ENCODE results near the gene KCNQ5.

Gene KCNQ5

GRCh38 chr6:72699159-72699558 is 77.3 kb downstream of the KCNQ5 start:
- no peaks in the 10 kb centered on the region for H3K27me3 ChIP-seq (ENCODE audit: control insufficient read depth, low read length)
- H3K27ac ChIP-seq (ENCODE audit: low read depth, low read length), result no peak overlapping the region
- H3K4me2 ChIP-seq (ENCODE audit: low read length), result no peak overlapping the region
- H4K20me1 ChIP-seq (ENCODE audit: control insufficient read depth, insufficient read depth, low read depth, low read length), result no peaks in the 10 kb centered on the region
- no peaks in the 10 kb centered on the region for H3K9me3 ChIP-seq (ENCODE audit: control insufficient read depth, insufficient read depth, low read length)
- H3K4me1 ChIP-seq (ENCODE audit: control insufficient read depth, low read length), result no peaks in the 10 kb centered on the region
- H3K79me2 ChIP-seq (ENCODE audit: control insufficient read depth, low read length), result peaks cover 56% of the 10 kb centered on the region
- H3F3A ChIP-seq (ENCODE audit: control insufficient read depth, insufficient read depth), result no peaks in the 10 kb centered on the region; the same call in 1 of the 2 replicates
- H3K36me3 ChIP-seq (ENCODE audit: control insufficient read depth, low read length), result peaks cover 5% of the 10 kb centered on the region
- H3K9me2 ChIP-seq (replicated peaks; ENCODE audit: control insufficient read depth, low read length), result no peaks in the 10 kb centered on the region
- no peak overlapping the region for H3K4me3 ChIP-seq (ENCODE audit: low read length)
- TF ChIP-seq EZH2phosphoT487 (IDR thresholded peaks at IDR 0.05; ENCODE audit: borderline replicate concordance, low read length) (no peak), CTCF (IDR thresholded peaks at IDR 0.05; ENCODE audit: low read depth, low read length, poor library complexity, severe bottlenecking) (no peak)

- H3K4me1 ChIP-seq (ENCODE audit: control insufficient read depth, low read length), result no peaks in the 10 kb centered on the region
- no peaks in the 10 kb centered on the region for H3K27me3 ChIP-seq (ENCODE audit: control insufficient read depth, low read length)
- no peak overlapping the region for H3K27ac ChIP-seq (ENCODE audit: low read depth, low read length)
- H3K4me3 ChIP-seq (ENCODE audit: low read length), result no peak overlapping the region
- H3K79me2 ChIP-seq (ENCODE audit: control insufficient read depth, low read length), result peaks cover 65% of the 10 kb centered on the region
- no peak for TF ChIP-seq CTCF (IDR thresholded peaks at IDR 0.05; ENCODE audit: low read depth, low read length, poor library complexity, severe bottlenecking)
- no peak for TF ChIP-seq EZH2phosphoT487 (IDR thresholded peaks at IDR 0.05; ENCODE audit: borderline replicate concordance, low read length)
- H3K36me3 ChIP-seq (ENCODE audit: control insufficient read depth, low read length), result 0 out of 2 replicates have a peak, but pooled peaks cover 2% of the 10 kb centered on the region
- H3F3A ChIP-seq (ENCODE audit: control insufficient read depth, insufficient read depth), result no peaks in the 10 kb centered on the region
- H4K20me1 ChIP-seq (ENCODE audit: control insufficient read depth, insufficient read depth, low read depth, low read length), result no peaks in the 10 kb centered on the region
- no peaks in the 10 kb centered on the region for H3K9me3 ChIP-seq (ENCODE audit: control insufficient read depth, insufficient read depth, low read length)
- H3K9me2 ChIP-seq (replicated peaks; ENCODE audit: control insufficient read depth, low read length), result no peaks in the 10 kb centered on the region
- no peak overlapping the region for H3K4me2 ChIP-seq (ENCODE audit: low read length)
These were observed 80.6 kb downstream of the KCNQ5 start for GRCh38 chr6:72702421-72702820.

GRCh38 chr6:72703093-72703492 is 81.2 kb downstream of the KCNQ5 start:
- Histone ChIP-seq H3K4me3 (ENCODE audit: low read length) (no peak overlapping the region), H3K27ac (ENCODE audit: low read depth, low read length) (no peak overlapping the region), H3K4me1 (ENCODE audit: control insufficient read depth, low read length) (no peaks in the 10 kb centered on the region), H3K79me2 (ENCODE audit: control insufficient read depth, low read length) (peaks cover 71% of the 10 kb centered on the region), H3K4me2 (ENCODE audit: low read length) (no peak overlapping the region), H3K36me3 (ENCODE audit: control insufficient read depth, low read length) (0 out of 2 replicates have a peak, but pooled peaks cover 2% of the 10 kb centered on the region), H3K9me3 (ENCODE audit: control insufficient read depth, insufficient read depth, low read length) (no peaks in the 10 kb centered on the region), H3F3A (ENCODE audit: control insufficient read depth, insufficient read depth) (no peaks in the 10 kb centered on the region), H4K20me1 (ENCODE audit: control insufficient read depth, insufficient read depth, low read depth, low read length) (no peaks in the 10 kb centered on the region), H3K27me3 (ENCODE audit: control insufficient read depth, low read length) (no peaks in the 10 kb centered on the region), H3K9me2 (replicated peaks; ENCODE audit: control insufficient read depth, low read length) (no peaks in the 10 kb centered on the region)
- TF ChIP-seq EZH2phosphoT487 (IDR thresholded peaks at IDR 0.05; ENCODE audit: borderline replicate concordance, low read length) (no peak), CTCF (IDR thresholded peaks at IDR 0.05; ENCODE audit: low read depth, low read length, poor library complexity, severe bottlenecking) (no peak)

All from DOHH2 (cell line).